ENCODE results near the gene ZNF865. TPM values are rescaled to one million over a fixed set of nuclear protein-coding genes. Genes with fewer than 3 reads are reported as not detected.

The ZNF865 gene
- total and polyA plus RNA-seq, 10 of the 15 experiments (the other 5 are each of a cell fraction or from before 2014, with no cell fraction given): 0.02 to 18.3 (median 0.90) TPM

DNA sequence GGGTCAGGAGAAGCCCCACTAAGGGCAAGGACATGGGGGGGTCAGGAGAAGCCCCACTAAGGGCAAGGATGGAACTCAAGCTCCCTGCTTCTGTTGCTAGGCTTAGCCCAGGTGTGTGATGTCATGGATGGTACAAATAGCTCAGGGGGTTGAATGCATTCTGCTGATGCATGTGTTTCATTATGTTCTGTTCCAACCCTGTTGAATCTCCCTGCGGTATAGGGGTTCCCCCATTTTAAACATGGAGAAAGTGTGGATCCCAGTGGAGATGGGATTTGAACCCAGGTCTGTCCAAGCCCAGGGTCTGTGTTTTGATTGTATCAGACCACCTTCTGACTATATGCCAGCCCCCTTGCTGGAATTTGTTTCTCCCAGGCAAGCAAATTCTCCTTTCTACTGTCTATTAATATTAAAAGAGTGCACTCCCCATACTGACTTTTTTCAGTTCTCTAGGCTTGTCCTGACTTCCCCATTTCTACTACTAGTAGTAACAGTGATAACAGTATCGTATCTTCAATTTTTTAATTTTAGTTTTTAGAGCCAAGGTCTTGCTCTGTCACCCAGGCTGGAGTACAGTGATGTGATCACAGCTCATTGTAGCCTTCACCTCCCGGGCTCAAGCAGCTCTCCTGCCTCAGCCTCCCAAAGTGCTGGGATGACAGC lies 6.7 kb downstream of the ZNF865 start:
- Histone ChIP-seq H3K4me2 (ENCODE audit: control insufficient read depth, insufficient read depth) (peak overlapping the region; percentile 12; the same call in 1 of the 2 replicates), H3K27ac (ENCODE audit: control insufficient read depth, insufficient read depth) (no peak overlapping the region), H3K4me1 (ENCODE audit: control insufficient read depth, insufficient read depth, low read length) (peaks cover 4% of the 10 kb centered on the region), H3K4me3 (no peak overlapping the region), H4K20me1 (ENCODE audit: control insufficient read depth, insufficient read depth) (peaks cover 3% of the 10 kb centered on the region; the same call in 1 of the 2 replicates), H3K36me3 (ENCODE audit: control insufficient read depth in 2 of 2, insufficient read depth in 2 of 2, low read length in 1 of 2) (peaks cover 12% of the 10 kb centered on the region in 2 experiments), H3K9me3 (replicated peaks; ENCODE audit: control insufficient read depth, insufficient read depth, low read length) (peaks cover 2% of the 10 kb centered on the region; the same call in 1 of the 3 replicates), H3K9ac (ENCODE audit: control insufficient read depth, insufficient read depth, low read length) (no peak overlapping the region), H3K79me2 (ENCODE audit: control insufficient read depth, insufficient read depth, low read length) (peaks cover 18% of the 10 kb centered on the region), H2AFZ (ENCODE audit: control insufficient read depth, low read depth, low read length) (no peak overlapping the region), H3K27me3 (replicated peaks in 1 of 2; ENCODE audit: control insufficient read depth in 2 of 2, insufficient read depth in 2 of 2, low read length in 1 of 2) (no peaks in the 10 kb centered on the region)
- RAD21 ChIA-PET (ENCODE audit: unreplicated experiment): interaction anchor here (1.3 kb wide), 1 partner anchor 20 kb away, joined by 3 read pairs; no protein-coding TSS in a partner anchor
- CTCF ChIA-PET: interaction anchor here (0.7 to 3.0 kb wide), 5 partner anchors 15 to 98 kb away, joined by 3 to 11 read pairs (median 4); no protein-coding TSS in a partner anchor
- FAIRE-seq (no peak), DNase-seq (ENCODE audit: low read depth, low spot score) (no peak), ATAC-seq (peak; percentile 65)
- TF ChIP-seq JUNB (IDR thresholded peaks at IDR 0.05) (no peak), KAT2A (conservative IDR thresholded peaks at IDR 0.05; ENCODE audit: control insufficient read depth, low read depth, low read length) (no peak), SPI1 (IDR thresholded peaks at IDR 0.05; ENCODE audit: borderline replicate concordance, insufficient read depth, low read depth, low read length) (peak; percentile 52; the same call in 1 of the 2 replicates), ATF7 (IDR thresholded peaks at IDR 0.05; ENCODE audit: low read depth) (0 out of 2 replicates have a peak, but pooled peaks have one; percentile 29), FOXK2 (IDR thresholded peaks at IDR 0.05) (no peak)
- TF ChIP-seq, protein P1, sequence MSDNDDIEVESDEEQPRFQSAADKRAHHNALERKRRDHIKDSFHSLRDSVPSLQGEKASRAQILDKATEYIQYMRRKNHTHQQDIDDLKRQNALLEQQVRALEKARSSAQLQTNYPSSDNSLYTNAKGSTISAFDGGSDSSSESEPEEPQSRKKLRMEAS (IDR thresholded peaks at IDR 0.05; ENCODE audit: low read depth, low read length): no peak
- TF ChIP-seq, protein P2, sequence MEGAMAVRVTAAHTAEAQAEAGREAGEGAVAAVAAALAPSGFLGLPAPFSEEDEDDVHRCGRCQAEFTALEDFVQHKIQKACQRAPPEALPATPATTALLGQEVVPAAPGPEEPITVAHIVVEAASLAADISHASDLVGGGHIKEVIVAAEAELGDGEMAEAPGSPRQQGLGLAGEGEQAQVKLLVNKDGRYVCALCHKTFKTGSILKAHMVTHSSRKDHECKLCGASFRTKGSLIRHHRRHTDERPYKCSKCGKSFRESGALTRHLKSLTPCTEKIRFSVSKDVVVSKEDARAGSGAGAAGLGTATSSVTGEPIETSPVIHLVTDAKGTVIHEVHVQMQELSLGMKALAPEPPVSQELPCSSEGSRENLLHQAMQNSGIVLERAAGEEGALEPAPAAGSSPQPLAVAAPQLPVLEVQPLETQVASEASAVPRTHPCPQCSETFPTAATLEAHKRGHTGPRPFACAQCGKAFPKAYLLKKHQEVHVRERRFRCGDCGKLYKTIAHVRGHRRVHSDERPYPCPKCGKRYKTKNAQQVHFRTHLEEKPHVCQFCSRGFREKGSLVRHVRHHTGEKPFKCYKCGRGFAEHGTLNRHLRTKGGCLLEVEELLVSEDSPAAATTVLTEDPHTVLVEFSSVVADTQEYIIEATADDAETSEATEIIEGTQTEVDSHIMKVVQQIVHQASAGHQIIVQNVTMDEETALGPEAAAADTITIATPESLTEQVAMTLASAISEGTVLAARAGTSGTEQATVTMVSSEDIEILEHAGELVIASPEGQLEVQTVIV (IDR thresholded peaks at IDR 0.05; ENCODE audit: borderline replicate concordance, partially characterized antibody): no peak
- TF ChIP-seq, protein P3, sequence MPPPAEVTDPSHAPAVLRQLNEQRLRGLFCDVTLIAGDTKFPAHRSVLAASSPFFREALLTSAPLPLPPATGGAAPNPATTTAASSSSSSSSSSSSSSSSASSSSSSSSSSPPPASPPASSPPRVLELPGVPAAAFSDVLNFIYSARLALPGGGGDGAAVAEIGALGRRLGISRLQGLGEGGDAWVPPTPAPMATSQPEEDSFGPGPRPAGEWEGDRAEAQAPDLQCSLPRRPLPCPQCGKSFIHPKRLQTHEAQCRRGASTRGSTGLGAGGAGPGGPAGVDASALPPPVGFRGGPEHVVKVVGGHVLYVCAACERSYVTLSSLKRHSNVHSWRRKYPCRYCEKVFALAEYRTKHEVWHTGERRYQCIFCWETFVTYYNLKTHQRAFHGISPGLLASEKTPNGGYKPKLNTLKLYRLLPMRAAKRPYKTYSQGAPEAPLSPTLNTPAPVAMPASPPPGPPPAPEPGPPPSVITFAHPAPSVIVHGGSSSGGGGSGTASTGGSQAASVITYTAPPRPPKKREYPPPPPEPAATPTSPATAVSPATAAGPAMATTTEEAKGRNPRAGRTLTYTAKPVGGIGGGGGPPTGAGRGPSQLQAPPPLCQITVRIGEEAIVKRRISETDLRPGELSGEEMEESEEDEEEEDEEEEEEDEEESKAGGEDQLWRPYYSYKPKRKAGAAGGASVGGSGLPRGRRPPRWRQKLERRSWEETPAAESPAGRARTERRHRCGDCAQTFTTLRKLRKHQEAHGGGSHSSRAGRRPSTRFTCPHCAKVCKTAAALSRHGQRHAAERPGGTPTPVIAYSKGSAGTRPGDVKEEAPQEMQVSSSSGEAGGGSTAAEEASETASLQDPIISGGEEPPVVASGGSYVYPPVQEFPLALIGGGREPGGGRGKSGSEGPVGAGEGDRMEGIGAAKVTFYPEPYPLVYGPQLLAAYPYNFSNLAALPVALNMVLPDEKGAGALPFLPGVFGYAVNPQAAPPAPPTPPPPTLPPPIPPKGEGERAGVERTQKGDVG (CRISPR knock-in tag; IDR thresholded peaks at IDR 0.05): no peak
- SMC1A ChIA-PET (ENCODE audit: uncharacterized antibody, unreplicated experiment): interaction anchor here (1.5 kb wide), 1 partner anchor 21 kb away, joined by 3 read pairs; no protein-coding TSS in a partner anchor
- POLR2A ChIA-PET: interaction anchor here (1.4 kb wide), 1 partner anchor 12 kb away, joined by 7 read pairs; the partner anchor contains the start of gene ZNF784
- no TSS peak for BruUV-seq (replicated peaks)
- intact Hi-C loops (cut with micrococcal nuclease; ENCODE audit: unreplicated experiment): no loop called here
- in situ Hi-C loops (cut with MboI): no loop called here
- 55% methylated on average over 3 of the region's 3 CpGs for WGBS (ENCODE audit: insufficient coverage, insufficient replicate concordance, low lambda C conversion rate, missing lambda C conversion rate)
